GM19372 (cell line): ENCODE results near the gene ABT1.

ENCODE experiments used
- ATAC-seq: cut with Tn5 transposase; IDR thresholded peaks from one replicate; pipeline ENCODE4 v1.9.1; 2021; ENCODE audit warnings: mild to moderate bottlenecking, low read depth, moderate library complexity; ENCODE audit not compliant: unreplicated experiment

Gene ABT1

GRCh38 chr6:26600759-26601158, 4.0 kb downstream of the ABT1 start:
- ATAC-seq, result no peak

- ATAC-seq, result no peak
Observed at GRCh38 chr6:26602262-26602661, 5.5 kb downstream of the ABT1 start.

GRCh38 chr6:26604026-26604425, 7.3 kb downstream of the ABT1 start:
- ATAC-seq, result no peak

GRCh38 chr6:26604797-26605196, 8.0 kb downstream of the ABT1 start:
- ATAC-seq, result no peak

GRCh38 chr6:26607434-26608230, 10.9 kb downstream of the ABT1 start:
- ATAC-seq, result peak; percentile 68

- no peak for ATAC-seq
Observed at GRCh38 chr6:26609463-26609862, 12.7 kb downstream of the ABT1 start.

GRCh38 chr6:26611599-26611998, 14.8 kb downstream of the ABT1 start:
- no peak for ATAC-seq

GRCh38 chr6:26613201-26613600, 16.4 kb downstream of the ABT1 start:
- ATAC-seq, result no peak

- no peak for ATAC-seq
Observed at GRCh38 chr6:26613689-26614683, 17.2 kb downstream of the ABT1 start.

GRCh38 chr6:26623339-26623859, 26.6 kb downstream of the ABT1 start:
- no peak for ATAC-seq

- no peak for ATAC-seq
Observed at GRCh38 chr6:26624557-26624956, 27.8 kb downstream of the ABT1 start.

- ATAC-seq, result no peak
Observed at GRCh38 chr6:26627843-26628242, 31.1 kb downstream of the ABT1 start.

- ATAC-seq, result no peak
Observed at GRCh38 chr6:26629359-26629758, 32.6 kb downstream of the ABT1 start.

- ATAC-seq, result no peak
Observed at GRCh38 chr6:26640806-26641205, 44.1 kb downstream of the ABT1 start.

- no peak for ATAC-seq
Observed at GRCh38 chr6:26646074-26646473, 49.3 kb downstream of the ABT1 start.
